Activated B cell treated with CpG ODN at 0.5 μM for 24 hours (primary cell): ENCODE data around the gene NAA38. TPM values are rescaled to one million over a fixed set of nuclear protein-coding genes. Genes with fewer than 3 reads are reported as not detected.

Experiments
- ATAC-seq: fragments of 200-7000 bp; cut with Tn5 transposase; one replicate; pipeline ENCODE4 v1.10.0; 2021; ENCODE audit warnings: low read depth, mild to moderate bottlenecking, moderate library complexity
- CTCF ChIA-PET: fragments of 350-600 bp; sonication (Branson Sonifier 250); formaldehyde crosslinking; loops from one replicate; lab custom pipeline; 2021; ENCODE audit warnings: antibody characterized with exemption; lab: Charles Lee
- POLR2A ChIA-PET: fragments of 350-600 bp; sonication (Branson Sonifier 250); formaldehyde crosslinking; loops from one replicate; lab custom pipeline; 2021; ENCODE audit warnings: antibody characterized with exemption; lab: Charles Lee
- DNase-seq: peaks from one replicate; pipeline ENCODE4 v3.0.0; 2022
- H3K27ac Mint-ChIP-seq: one replicate; pipeline ENCODE4 v1.8.0; 2020; ENCODE audit warnings: mixed read lengths
- H3K27me3 Mint-ChIP-seq: one replicate; pipeline ENCODE4 v1.8.0; 2021; ENCODE audit warnings: mixed read lengths
- H3K36me3 Mint-ChIP-seq: one replicate; pipeline ENCODE4 v1.8.0; 2021; ENCODE audit warnings: low read depth, mixed read lengths
- H3K4me1 Mint-ChIP-seq: one replicate; pipeline ENCODE4 v1.8.0; 2021; ENCODE audit warnings: mixed read lengths
- H3K4me3 Mint-ChIP-seq: one replicate; pipeline ENCODE4 v1.8.0; 2020; ENCODE audit warnings: mild to moderate bottlenecking, mixed read lengths
- H3K9me3 Mint-ChIP-seq: one replicate; pipeline ENCODE4 v1.8.0; 2020; ENCODE audit warnings: mixed read lengths
- intact Hi-C: fragments of 100-400 bp; cut with micrococcal nuclease; formaldehyde crosslinking; loops from one replicate; pipeline ENCODE4 v1.15.1; 2024
- total RNA-seq: library from RNA; stranded (reverse); gene quantifications from 2 replicates; pipeline ENCODE4 v1.2.3, GENCODE V29; 2022
- TF ChIP-seq, protein P1 (sequence below): fragments of 200-600 bp; IDR thresholded peaks from one replicate; pipeline ENCODE4 v1.8.0; 2022; ENCODE audit warnings: antibody characterized with exemption, mild to moderate bottlenecking

The NAA38 gene
- total RNA-seq, 1 donor from 2014 or later, result 36.0 TPM

DNA sequence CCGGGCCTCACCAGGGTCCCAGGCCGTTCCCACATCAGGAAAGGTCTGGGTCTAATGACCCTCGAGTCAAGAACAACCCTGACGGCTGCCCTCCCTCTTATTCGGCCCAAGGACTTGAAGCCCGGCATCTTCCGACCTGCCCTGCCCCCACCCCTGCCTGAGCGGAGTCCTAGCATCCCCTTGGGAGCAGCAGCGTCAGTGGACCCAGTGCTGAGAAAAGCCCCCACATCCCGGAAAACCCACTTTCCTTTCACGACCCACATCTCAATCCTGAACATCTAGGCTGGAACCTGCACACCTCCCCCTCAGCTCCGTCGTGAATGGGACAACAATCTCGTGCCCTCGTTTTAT lies 1.7 kb downstream of the NAA38 start:
- Mint-ChIP-seq H3K36me3 (peaks cover 42% of the 10 kb centered on the region), H3K4me1 (peaks cover 20% of the 10 kb centered on the region), H3K27ac (no peak overlapping the region), H3K4me3 (no peak overlapping the region), H3K27me3 (no peaks in the 10 kb centered on the region), H3K9me3 (no peaks in the 10 kb centered on the region)
- CTCF ChIA-PET, result interaction anchor here (1.0 to 1.3 kb wide), 2 partner anchors 20 to 31 kb away, joined by 3 read pairs; no protein-coding TSS in a partner anchor
- ATAC-seq, result no peak
- intact Hi-C loops, result loop anchor here (2.0 to 10.0 kb wide), 6 partner anchors 59 to 1203 kb away; partner anchors contain the start of genes C17orf100, FXR2 and MED31
- POLR2A ChIA-PET, result interaction anchor here (0.6 to 3.1 kb wide), 4 partner anchors 12 to 647 kb away, joined by 3 to 98 read pairs (median 41); partner anchors contain the start of gene KDM6B
- DNase-seq, result no peak
- TF ChIP-seq, protein P1, sequence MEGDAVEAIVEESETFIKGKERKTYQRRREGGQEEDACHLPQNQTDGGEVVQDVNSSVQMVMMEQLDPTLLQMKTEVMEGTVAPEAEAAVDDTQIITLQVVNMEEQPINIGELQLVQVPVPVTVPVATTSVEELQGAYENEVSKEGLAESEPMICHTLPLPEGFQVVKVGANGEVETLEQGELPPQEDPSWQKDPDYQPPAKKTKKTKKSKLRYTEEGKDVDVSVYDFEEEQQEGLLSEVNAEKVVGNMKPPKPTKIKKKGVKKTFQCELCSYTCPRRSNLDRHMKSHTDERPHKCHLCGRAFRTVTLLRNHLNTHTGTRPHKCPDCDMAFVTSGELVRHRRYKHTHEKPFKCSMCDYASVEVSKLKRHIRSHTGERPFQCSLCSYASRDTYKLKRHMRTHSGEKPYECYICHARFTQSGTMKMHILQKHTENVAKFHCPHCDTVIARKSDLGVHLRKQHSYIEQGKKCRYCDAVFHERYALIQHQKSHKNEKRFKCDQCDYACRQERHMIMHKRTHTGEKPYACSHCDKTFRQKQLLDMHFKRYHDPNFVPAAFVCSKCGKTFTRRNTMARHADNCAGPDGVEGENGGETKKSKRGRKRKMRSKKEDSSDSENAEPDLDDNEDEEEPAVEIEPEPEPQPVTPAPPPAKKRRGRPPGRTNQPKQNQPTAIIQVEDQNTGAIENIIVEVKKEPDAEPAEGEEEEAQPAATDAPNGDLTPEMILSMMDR, result no peak

DNA sequence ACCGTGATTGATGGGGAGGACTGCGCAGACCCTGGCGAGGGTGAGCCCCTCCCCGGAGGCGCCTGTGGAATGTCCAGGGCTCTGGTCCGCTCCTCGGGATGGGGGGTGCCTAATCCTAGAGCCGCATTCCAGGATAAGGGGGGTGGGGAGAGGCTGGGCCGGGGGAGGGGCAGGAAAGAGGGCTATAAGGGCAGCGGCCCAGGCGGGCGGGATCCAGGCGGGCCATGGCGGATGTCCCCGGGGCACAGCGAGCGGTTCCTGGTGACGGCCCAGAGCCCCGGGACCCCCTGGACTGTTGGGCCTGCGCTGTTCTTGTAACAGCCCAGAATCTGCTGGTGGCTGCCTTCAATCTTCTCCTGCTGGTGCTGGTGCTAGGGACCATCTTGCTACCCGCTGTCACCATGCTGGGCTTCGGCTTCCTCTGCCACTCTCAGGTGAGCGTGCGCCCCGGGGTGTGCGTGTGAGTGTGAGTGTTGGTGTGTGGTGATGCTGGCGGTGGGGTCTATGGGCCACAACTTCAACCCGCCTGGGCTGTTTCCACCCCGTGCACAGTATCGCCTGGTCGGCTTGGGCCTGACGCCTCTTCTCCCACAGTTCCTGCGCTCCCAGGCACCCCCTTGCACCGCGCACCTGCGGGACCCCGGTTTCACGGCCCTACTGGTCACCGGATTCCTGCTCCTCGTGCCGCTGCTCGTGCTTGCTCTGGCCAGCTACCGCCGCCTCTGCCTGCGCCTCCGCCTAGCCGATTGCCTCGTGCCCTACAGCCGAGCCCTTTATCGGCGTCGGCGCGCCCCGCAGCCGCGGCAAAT lies 2.3 kb downstream of the NAA38 start, which contains the start of gene TMEM88:
Gene TMEM88 (plus strand): TSS at position 216 of the 809 bp plus-strand sequence. CDS start 9 bp downstream, at position 225.
- H3K9me3 Mint-ChIP-seq, result no peaks in the 10 kb centered on the region
- H3K4me3 Mint-ChIP-seq, result no peak within 1 kb of the TSS
- ChIA-PET CTCF (interaction anchor here (1.0 to 1.3 kb wide), 2 partner anchors 20 to 30 kb away, joined by 3 read pairs; no protein-coding TSS in a partner anchor), POLR2A (interaction anchor here (0.6 to 3.1 kb wide), 4 partner anchors 11 to 646 kb away, joined by 3 to 98 read pairs (median 41); partner anchors contain the start of gene KDM6B)
- H3K27ac Mint-ChIP-seq, result no peak within 1 kb of the TSS
- ATAC-seq (no peak), DNase-seq (peak; percentile 17)
- intact Hi-C loops, result loop anchor here (5.0 to 10.0 kb wide), 3 partner anchors 302 to 1203 kb away; partner anchors contain the start of genes C17orf100 and MED31
- peaks cover 48% of the 10 kb centered on the region for H3K36me3 Mint-ChIP-seq
- H3K27me3 Mint-ChIP-seq, result no peaks in the 10 kb centered on the region
- peaks cover 24% of the 10 kb centered on the region for H3K4me1 Mint-ChIP-seq
- TF ChIP-seq, protein P1, result no peak

DNA sequence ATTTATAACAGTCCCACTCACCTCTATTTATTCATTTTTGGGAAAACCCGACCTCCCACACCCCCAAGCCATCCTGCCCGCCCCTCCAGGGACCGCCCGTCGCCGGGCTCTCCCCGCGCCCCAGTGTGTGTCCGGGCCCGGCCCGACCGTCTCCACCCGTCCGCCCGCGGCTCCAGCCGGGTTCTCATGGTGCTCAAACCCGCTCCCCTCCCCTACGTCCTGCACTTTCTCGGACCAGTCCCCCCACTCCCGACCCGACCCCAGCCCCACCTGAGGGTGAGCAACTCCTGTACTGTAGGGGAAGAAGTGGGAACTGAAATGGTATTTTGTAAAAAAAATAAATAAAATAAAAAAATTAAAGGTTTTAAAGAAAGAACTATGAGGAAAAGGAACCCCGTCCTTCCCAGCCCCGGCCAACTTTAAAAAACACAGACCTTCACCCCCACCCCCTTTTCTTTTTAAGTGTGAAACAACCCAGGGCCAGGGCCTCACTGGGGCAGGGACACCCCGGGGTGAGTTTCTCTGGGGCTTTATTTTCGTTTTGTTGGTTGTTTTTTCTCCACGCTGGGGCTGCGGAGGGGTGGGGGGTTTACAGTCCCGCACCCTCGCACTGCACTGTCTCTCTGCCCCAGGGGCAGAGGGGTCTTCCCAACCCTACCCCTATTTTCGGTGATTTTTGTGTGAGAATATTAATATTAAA lies 3.1 kb downstream of the NAA38 start:
- Mint-ChIP-seq H3K4me1 (peaks cover 31% of the 10 kb centered on the region), H3K27me3 (no peaks in the 10 kb centered on the region), H3K36me3 (peaks cover 49% of the 10 kb centered on the region), H3K9me3 (no peaks in the 10 kb centered on the region), H3K27ac (no peak overlapping the region), H3K4me3 (no peak overlapping the region)
- TF ChIP-seq, protein P1, result no peak
- intact Hi-C loops, result loop anchor here (10.0 kb wide), 1 partner anchor 371 kb away; no protein-coding TSS in a partner anchor
- no peak for ATAC-seq
- CTCF ChIA-PET, result interaction anchor here (0.9 kb wide), 1 partner anchor 110 kb away, joined by 3 read pairs; no protein-coding TSS in a partner anchor
- POLR2A ChIA-PET, result no interaction called here
- no peak for DNase-seq

DNA sequence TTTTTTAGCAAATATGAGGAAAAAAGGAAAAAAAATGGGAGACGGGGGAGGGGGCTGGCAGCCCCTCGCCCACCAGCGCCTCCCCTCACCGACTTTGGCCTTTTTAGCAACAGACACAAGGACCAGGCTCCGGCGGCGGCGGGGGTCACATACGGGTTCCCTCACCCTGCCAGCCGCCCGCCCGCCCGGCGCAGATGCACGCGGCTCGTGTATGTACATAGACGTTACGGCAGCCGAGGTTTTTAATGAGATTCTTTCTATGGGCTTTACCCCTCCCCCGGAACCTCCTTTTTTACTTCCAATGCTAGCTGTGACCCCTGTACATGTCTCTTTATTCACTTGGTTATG lies 3.7 kb downstream of the NAA38 start:
- H3K27me3 Mint-ChIP-seq, result no peaks in the 10 kb centered on the region
- DNase-seq (no peak), ATAC-seq (no peak)
- TF ChIP-seq, protein P1, result no peak
- CTCF ChIA-PET, result interaction anchor here (0.9 to 1.0 kb wide), 2 partner anchors 19 to 110 kb away, joined by 3 read pairs; no protein-coding TSS in a partner anchor
- intact Hi-C loops, result loop anchor here (10.0 kb wide), 1 partner anchor 371 kb away; no protein-coding TSS in a partner anchor
- no peaks in the 10 kb centered on the region for H3K9me3 Mint-ChIP-seq
- H3K27ac Mint-ChIP-seq, result no peak overlapping the region
- peaks cover 31% of the 10 kb centered on the region for H3K4me1 Mint-ChIP-seq
- POLR2A ChIA-PET, result interaction anchor here (0.6 to 0.9 kb wide), 2 partner anchors 12 to 135 kb away, joined by 3 to 5 read pairs; no protein-coding TSS in a partner anchor
- peaks cover 53% of the 10 kb centered on the region for H3K36me3 Mint-ChIP-seq
- H3K4me3 Mint-ChIP-seq, result no peak overlapping the region
